ENCODE data around the gene ASGR1.
"Not testable (repeated sequence)": the region's sequence is repeated elsewhere in the genome, so short reads cannot be mapped to it uniquely, and the experiment has no call there.

The ASGR1 gene

GRCh38 chr17:7158424-7158823 is 20.7 kb downstream of the ASGR1 start:
- not testable (repeated sequence) for DNase-seq (ENCODE audit: low read depth)

GRCh38 chr17:7156342-7156940 is 22.7 kb downstream of the ASGR1 start:
- DNase-seq (ENCODE audit: low read depth), result no peak

- DNase-seq (ENCODE audit: low read depth), result no peak
These were observed 31.4 kb downstream of the ASGR1 start for GRCh38 chr17:7147772-7148171.

GRCh38 chr17:7146115-7146514 is 33.1 kb downstream of the ASGR1 start:
- DNase-seq (ENCODE audit: low read depth), result no peak

GRCh38 chr17:7144213-7144612 is 35.0 kb downstream of the ASGR1 start:
- DNase-seq (ENCODE audit: low read depth), result no peak

DNA sequence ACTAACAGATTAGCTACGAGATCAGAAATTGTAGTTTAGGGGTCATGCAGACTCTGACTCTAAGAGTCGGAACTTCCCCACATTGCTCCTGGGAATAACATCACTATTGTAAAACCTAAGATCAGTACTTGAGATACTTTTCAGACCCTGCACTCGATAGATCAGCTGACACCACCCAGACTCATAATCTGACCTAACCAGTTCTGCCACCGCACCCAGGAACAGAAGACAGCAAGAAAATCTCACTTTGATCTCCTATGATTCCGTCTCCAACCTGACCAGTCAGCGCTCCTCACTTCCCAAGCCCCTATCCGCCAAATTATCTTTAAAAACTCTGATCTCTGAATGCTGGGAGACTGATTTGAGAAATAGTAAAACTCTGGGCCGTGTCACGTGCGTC is 37.3 kb downstream of the ASGR1 start:
- DNase-seq (ENCODE audit: low read depth), result no peak

- DNase-seq (ENCODE audit: low read depth), result no peak
These were observed 39.8 kb downstream of the ASGR1 start for GRCh38 chr17:7139400-7139799.

GRCh38 chr17:7138800-7139381 is 40.3 kb downstream of the ASGR1 start:
- no peak for DNase-seq (ENCODE audit: low read depth)

- no peak for DNase-seq (ENCODE audit: low read depth)
These were observed 41.8 kb downstream of the ASGR1 start for GRCh38 chr17:7137171-7137943.

DNA sequence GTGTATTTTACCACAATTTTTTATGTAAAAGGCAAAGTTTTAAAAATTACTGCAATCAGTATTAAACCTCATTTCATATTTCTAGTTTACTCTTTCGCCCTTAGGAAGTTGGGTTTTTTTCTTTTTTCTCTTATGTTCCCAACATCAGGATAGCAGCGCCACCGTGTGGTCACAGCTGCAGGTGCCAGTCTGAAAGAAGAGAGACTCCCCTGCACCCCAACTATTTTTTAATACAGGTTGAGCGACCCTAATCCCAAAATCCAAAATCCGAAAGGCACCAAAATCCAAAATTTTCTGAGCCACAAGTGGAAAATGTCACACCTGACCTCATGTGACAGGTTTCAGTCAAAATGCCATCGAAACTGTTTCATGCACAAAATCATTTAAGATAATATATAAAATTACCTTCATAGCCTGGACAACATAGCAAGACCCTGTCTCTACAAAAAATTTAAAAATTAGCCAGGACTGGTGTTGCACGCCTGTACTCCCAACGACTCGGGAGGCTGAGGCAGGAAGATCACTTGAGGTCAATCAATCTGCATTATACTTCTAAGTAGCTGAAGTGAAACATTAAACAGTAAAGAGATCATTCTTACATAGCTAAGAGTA is 42.8 kb downstream of the ASGR1 start:
- DNase-seq (ENCODE audit: low read depth), result peak; percentile 55

GRCh38 chr17:7133916-7134315 is 45.3 kb downstream of the ASGR1 start:
- no peak for DNase-seq (ENCODE audit: low read depth)

DNA sequence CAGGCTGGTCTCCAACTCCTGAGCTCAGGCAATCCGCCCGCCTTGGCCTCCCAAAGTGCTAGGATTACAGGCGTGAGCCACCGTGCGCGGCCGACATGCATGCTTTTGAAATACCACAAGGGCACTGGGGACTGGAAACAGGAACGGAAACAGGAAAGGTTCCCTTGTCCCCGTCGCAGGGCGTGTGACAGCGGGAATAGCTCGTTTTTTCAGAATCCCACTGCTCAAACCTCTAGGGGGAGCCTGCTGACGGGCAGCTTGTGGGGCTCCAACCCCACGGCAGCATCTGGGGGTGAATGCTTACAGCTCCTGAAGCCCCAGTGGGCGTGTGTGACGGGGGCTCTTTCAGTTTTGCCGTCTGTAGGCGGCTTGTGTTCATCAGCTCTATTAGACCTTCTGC is 45.7 kb downstream of the ASGR1 start:
- no peak for DNase-seq (ENCODE audit: low read depth)

DNA sequence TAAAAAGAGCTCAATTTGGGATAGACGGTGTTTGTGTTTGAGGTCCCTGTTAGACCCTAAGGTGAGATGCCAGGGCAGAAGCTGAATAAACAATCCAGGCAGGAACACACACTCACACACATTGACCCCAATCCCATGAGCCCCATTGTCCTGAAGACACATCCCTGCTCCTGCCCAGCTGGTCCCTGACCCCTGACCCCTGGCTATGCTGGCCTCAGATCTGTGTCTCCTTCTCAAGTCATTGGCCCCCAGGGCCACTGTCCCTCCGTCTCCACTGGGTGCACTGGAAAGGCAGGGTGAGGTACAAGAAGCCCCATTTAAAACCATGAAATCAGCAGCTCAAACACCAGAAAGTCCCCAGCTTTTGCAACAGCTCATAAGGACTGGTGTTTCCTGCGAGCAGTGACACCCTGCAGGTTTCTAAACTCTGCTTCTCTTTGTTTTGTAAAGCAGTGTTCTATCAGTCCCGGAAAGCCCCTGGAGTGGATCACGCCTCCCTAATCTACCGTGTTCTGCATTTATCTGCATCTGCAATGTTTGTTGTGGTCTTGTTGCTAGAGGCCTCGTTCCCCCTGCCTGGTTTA is 46.6 kb downstream of the ASGR1 start:
- DNase-seq (ENCODE audit: low read depth), result no peak

GRCh38 chr17:7131423-7131791 is 47.8 kb downstream of the ASGR1 start:
- no peak for DNase-seq (ENCODE audit: low read depth)

GRCh38 chr17:7130621-7131422 is 48.3 kb downstream of the ASGR1 start:
- DNase-seq (ENCODE audit: low read depth), result no peak

DNA sequence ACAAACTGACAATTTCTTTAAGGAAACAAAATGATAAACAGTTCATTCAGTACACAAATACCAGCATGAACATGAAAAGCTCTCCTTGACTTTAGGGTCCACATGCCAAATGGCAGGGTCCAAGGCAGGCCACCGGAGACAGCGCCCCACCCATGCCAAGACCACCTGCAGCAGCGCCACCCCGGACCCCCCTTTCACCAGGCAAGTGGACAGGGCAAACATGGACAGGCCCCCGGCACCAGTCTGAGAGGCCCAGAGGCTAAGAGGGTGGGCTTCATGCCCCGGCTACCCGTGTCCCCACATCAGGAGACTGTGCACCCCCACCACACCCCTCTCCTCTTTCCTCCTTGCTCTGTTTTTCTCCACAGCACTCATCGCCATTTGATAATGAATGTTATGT is 49.9 kb downstream of the ASGR1 start:
- DNase-seq (ENCODE audit: low read depth), result no peak

- no peak for DNase-seq (ENCODE audit: low read depth)
These were observed 51.0 kb downstream of the ASGR1 start for GRCh38 chr17:7128160-7128559.

DNA sequence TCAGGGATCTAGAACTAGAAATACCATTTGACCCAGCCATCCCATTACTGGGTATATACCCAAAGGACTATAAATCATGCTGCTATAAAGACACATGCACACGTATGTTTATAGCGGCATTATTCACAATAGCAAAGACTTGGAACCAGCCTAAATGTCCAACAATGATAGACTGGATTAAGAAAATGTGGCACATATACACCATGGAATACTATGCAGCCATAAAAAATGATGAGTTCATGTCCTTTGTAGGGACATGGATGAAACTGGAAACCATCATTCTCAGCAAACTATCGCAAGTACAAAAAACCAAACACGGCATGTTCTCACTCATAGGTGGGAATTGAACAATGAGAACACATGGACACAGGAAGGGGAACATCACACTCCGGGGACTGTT is 51.7 kb downstream of the ASGR1 start:
- DNase-seq (ENCODE audit: low read depth), result not testable (repeated sequence)

GRCh38 chr17:7126386-7126785 is 52.8 kb downstream of the ASGR1 start:
- not testable (repeated sequence) for DNase-seq (ENCODE audit: low read depth)

DNA sequence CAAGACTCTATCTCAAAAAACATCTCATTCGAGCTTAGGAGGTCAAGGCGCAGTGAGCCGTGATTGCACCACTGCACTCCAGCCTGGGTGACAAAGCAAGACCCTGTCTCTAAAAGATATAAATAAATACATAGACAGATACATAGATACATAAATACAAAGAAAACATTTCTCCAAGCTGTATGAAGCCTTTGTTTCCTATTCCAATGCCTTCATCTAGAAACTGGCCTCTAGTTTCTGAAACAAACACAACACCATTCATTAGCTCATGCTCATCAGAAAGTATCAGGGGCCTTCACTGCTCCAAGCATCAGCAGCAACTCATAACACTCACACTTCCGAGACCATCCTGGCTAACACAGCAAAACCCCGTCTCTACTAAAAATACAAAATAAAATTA is 54.2 kb downstream of the ASGR1 start:
- no peak for DNase-seq (ENCODE audit: low read depth)

GRCh38 chr17:7123844-7124243 is 55.3 kb downstream of the ASGR1 start:
- DNase-seq (ENCODE audit: low read depth), result no peak

Measured in fibroblast of the conjunctiva (primary cell).